K562 (cell line): ENCODE measurements around the gene LIN28B. TPM values are rescaled to one million over a fixed set of nuclear protein-coding genes. Genes with fewer than 3 reads are reported as not detected.
A peak's percentile ranks its signal among the peaks of the same experiment; 100 is the strongest.

Experiments
- BRD9 ChIP-seq: fragments of 450-650 bp; IDR thresholded peaks from 2 replicates; pipeline ENCODE4 v1.6.1; 2018; ENCODE audit warnings: low read depth; ENCODE audit not compliant: partially characterized antibody
- MECOM ChIP-seq: fragments of 250-450 bp; sonication (Bioruptor Pico); IDR thresholded peaks from 2 replicates; pipeline ENCODE4 v1.8.0; 2022; ENCODE audit warnings: inconsistent platforms
- MEIS2 ChIP-seq: fragments of 450-650 bp; IDR thresholded peaks from 2 replicates; pipeline ENCODE4 v1.6.1; 2014; ENCODE audit warnings: mild to moderate bottlenecking; ENCODE audit not compliant: partially characterized antibody
- MTF1 ChIP-seq: fragments of 250-450 bp; sonication (Bioruptor Pico); IDR thresholded peaks from 2 replicates; pipeline ENCODE4 v1.9.0; 2021; ENCODE audit warnings: moderate library complexity, mild to moderate bottlenecking, inconsistent platforms, borderline replicate concordance
- POLR2A ChIP-seq: fragments of 450-650 bp; conservative IDR thresholded peaks from 2 replicates; pipeline ENCODE4 v1.6.1; 2016
- PYGO2 ChIP-seq: fragments of 450-650 bp; IDR thresholded peaks from 2 replicates; pipeline ENCODE4 v1.6.1; 2016; ENCODE audit warnings: mild to moderate bottlenecking, missing genetic modification characterization, moderate library complexity, missing compliant biosample characterization
- RFX5 ChIP-seq: IDR thresholded peaks from 2 replicates; pipeline ENCODE4 v1.6.1; 2011; ENCODE audit warnings: low read depth, mild to moderate bottlenecking, improper control_type of control experiment, low read length
- SMARCC2 ChIP-seq: fragments of 450-650 bp; IDR thresholded peaks from 2 replicates; pipeline ENCODE4 v1.6.1; 2017; ENCODE audit warnings: antibody characterized with exemption, moderate library complexity, mild to moderate bottlenecking, low read depth
- SOX6 ChIP-seq: fragments of 450-650 bp; IDR thresholded peaks from 2 replicates; pipeline ENCODE4 v1.6.1; 2014; ENCODE audit warnings: mild to moderate bottlenecking
- TAF7 ChIP-seq: fragments of 450-650 bp; IDR thresholded peaks from 2 replicates; pipeline ENCODE4 v1.6.1; 2016; ENCODE audit warnings: missing genetic modification characterization, missing compliant biosample characterization
- ZNF253 ChIP-seq: fragments of 250-450 bp; sonication (Bioruptor Pico); conservative IDR thresholded peaks from 2 replicates; pipeline ENCODE4 v1.6.1; 2021; ENCODE audit warnings: mild to moderate bottlenecking
- ZNF695 ChIP-seq: fragments of 450-650 bp; formaldehyde crosslinking; IDR thresholded peaks from 2 replicates; pipeline ENCODE4 v1.4.0; 2020; ENCODE audit warnings: mild to moderate bottlenecking, moderate library complexity
- polyA plus RNA-seq, 8 experiments: library from polyadenylated mRNA; depleted of rRNA in 4 of 8; stranded (reverse) in 5 of 8; unstranded in 3 of 8; fragments of >200 nt; fragmentation: Nextera tagmentation in 2 of 8; fragmentation: Illumina TruSeq in 1 of 8; extraction: Ambion mirVana in 2 of 8; extraction: Trizol in 1 of 8; gene quantifications; 2 replicates each; pipeline versions ENCODE4 v1.2.1 to v1.2.3, GENCODE V29; 2011 to 2014; ENCODE audit warnings: inconsistent platforms in 1 of 8, missing spikeins in 1 of 8
- total RNA-seq, 7 experiments: library from RNA; depleted of rRNA in 6 of 7; stranded (reverse); fragments of >200 nt in 6 of 7; fragmentation: Illumina TruSeq in 2 of 7; extraction: Trizol in 2 of 7; gene quantifications; 2 replicates each; pipeline versions ENCODE4 v1.2.1 to v1.2.3, GENCODE V29; 2011 to 2021; ENCODE audit warnings: low replicate concordance in 1 of 7
- TF ChIP-seq, protein P1 (sequence below): fragments of 450-650 bp; IDR thresholded peaks from 2 replicates; pipeline ENCODE4 v1.6.1; 2016; ENCODE audit warnings: low read depth
- TF ChIP-seq, protein P2 (sequence below): sonication (generic); IDR thresholded peaks from 2 replicates; pipeline ENCODE4 v1.6.1; 2016
- TF ChIP-seq, protein P3 (sequence below): fragments of 450-650 bp; IDR thresholded peaks from 2 replicates; pipeline ENCODE4 v1.6.1; 2017; ENCODE audit warnings: antibody characterized with exemption, mild to moderate bottlenecking

Gene LIN28B
- total and polyA plus RNA-seq, 9 of the 15 experiments (the other 6 are each of a cell fraction or from before 2014, with no cell fraction given), result 20.9 to 77.3 (median 42.1) TPM

DNA sequence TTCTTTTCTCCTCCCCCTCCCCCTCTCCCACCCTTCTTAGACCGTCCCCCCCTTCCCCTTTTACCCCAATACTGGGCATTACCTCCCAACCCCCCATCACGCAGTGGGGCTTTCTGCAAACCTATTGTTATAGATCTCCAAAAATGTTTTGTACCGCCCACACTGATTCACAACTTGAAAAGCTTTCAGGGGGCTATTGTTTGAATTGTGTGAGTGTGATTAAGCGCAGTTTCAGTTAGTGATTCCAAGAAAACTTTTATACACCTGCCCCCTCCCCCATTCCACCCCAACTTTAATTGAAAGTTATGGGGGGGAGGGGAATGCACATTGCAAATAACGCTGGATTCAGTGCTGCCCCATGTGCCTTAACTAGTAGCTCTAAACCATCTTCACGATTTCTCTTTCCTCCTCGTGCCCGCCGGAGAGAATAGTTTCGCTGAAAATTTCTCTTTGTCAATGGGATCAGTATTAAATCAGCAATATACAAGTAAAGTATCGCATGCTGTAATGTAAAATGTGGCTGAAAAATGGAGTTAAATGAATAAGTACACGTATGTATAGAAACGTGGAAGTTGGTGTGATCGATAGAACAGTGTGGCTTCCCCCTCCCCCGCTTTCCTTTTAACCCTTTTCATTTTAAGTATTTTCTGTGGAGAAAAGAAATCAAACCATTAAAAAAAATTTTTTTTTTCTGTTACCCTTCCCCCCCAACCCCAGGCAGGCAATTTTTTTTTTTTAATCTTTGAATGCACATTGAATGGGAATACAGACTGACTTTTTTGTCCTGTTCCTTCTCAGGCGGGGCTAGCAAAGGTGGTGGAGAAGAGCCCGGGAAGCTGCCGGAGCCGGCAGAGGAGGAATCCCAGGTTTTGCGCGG lies 632 bp downstream of the LIN28B start (continued):
- TF ChIP-seq, protein P1, sequence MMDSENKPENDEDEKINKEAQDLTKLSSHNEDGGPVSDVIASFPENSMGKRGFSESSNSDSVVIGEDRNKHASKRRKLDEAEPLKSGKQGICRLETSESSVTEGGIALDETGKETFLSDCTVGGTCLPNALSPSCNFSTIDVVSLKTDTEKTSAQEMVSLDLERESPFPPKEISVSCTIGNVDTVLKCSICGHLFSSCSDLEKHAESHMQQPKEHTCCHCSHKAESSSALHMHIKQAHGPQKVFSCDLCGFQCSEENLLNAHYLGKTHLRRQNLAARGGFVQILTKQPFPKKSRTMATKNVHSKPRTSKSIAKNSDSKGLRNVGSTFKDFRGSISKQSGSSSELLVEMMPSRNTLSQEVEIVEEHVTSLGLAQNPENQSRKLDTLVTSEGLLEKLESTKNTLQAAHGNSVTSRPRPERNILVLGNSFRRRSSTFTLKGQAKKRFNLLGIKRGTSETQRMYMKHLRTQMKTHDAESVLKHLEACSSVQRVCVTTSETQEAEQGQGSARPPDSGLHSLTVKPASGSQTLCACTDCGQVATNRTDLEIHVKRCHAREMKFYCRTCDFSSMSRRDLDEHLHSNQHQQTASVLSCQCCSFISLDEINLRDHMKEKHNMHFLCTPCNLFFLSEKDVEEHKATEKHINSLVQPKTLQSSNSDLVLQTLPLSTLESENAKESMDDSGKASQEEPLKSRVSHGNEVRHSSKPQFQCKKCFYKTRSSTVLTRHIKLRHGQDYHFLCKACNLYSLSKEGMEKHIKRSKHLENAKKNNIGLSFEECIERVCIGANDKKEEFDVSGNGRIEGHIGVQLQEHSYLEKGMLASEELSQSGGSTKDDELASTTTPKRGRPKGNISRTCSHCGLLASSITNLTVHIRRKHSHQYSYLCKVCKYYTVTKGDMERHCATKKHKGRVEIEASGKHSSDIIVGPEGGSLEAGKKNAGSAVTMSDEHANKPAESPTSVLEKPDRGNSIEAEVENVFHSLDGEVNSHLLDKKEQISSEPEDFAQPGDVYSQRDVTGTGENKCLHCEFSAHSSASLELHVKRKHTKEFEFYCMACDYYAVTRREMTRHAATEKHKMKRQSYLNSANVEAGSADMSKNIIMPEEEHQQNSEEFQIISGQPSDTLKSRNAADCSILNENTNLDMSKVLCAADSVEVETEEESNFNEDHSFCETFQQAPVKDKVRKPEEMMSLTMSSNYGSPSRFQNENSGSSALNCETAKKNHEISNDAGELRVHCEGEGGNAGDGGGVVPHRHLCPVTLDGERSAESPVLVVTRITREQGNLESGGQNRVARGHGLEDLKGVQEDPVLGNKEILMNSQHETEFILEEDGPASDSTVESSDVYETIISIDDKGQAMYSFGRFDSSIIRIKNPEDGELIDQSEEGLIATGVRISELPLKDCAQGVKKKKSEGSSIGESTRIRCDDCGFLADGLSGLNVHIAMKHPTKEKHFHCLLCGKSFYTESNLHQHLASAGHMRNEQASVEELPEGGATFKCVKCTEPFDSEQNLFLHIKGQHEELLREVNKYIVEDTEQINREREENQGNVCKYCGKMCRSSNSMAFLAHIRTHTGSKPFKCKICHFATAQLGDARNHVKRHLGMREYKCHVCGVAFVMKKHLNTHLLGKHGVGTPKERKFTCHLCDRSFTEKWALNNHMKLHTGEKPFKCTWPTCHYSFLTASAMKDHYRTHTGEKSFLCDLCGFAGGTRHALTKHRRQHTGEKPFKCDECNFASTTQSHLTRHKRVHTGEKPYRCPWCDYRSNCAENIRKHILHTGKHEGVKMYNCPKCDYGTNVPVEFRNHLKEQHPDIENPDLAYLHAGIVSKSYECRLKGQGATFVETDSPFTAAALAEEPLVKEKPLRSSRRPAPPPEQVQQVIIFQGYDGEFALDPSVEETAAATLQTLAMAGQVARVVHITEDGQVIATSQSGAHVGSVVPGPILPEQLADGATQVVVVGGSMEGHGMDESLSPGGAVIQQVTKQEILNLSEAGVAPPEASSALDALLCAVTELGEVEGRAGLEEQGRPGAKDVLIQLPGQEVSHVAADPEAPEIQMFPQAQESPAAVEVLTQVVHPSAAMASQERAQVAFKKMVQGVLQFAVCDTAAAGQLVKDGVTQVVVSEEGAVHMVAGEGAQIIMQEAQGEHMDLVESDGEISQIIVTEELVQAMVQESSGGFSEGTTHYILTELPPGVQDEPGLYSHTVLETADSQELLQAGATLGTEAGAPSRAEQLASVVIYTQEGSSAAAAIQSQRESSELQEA, result no peak
- TF ChIP-seq TAF7 (tag) (0 out of 2 replicates have a peak, but pooled peaks have one; percentile 14), MTF1 (CRISPR knock-in tag) (no peak), ZNF695 (no peak), POLR2A (peak; percentile 68), SOX6 (peak; percentile 24; the same call in 1 of the 2 replicates), RFX5 (no peak), MECOM (no peak), MEIS2 (no peak), BRD9 (peak; percentile 75), ZNF253 (CRISPR knock-in tag) (no peak), SMARCC2 (0 out of 2 replicates have a peak, but pooled peaks have one; percentile 15), PYGO2 (tag) (no peak)
- TF ChIP-seq, protein P2, sequence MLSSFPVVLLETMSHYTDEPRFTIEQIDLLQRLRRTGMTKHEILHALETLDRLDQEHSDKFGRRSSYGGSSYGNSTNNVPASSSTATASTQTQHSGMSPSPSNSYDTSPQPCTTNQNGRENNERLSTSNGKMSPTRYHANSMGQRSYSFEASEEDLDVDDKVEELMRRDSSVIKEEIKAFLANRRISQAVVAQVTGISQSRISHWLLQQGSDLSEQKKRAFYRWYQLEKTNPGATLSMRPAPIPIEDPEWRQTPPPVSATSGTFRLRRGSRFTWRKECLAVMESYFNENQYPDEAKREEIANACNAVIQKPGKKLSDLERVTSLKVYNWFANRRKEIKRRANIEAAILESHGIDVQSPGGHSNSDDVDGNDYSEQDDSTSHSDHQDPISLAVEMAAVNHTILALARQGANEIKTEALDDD, result peak; percentile 97
- TF ChIP-seq, protein P3, sequence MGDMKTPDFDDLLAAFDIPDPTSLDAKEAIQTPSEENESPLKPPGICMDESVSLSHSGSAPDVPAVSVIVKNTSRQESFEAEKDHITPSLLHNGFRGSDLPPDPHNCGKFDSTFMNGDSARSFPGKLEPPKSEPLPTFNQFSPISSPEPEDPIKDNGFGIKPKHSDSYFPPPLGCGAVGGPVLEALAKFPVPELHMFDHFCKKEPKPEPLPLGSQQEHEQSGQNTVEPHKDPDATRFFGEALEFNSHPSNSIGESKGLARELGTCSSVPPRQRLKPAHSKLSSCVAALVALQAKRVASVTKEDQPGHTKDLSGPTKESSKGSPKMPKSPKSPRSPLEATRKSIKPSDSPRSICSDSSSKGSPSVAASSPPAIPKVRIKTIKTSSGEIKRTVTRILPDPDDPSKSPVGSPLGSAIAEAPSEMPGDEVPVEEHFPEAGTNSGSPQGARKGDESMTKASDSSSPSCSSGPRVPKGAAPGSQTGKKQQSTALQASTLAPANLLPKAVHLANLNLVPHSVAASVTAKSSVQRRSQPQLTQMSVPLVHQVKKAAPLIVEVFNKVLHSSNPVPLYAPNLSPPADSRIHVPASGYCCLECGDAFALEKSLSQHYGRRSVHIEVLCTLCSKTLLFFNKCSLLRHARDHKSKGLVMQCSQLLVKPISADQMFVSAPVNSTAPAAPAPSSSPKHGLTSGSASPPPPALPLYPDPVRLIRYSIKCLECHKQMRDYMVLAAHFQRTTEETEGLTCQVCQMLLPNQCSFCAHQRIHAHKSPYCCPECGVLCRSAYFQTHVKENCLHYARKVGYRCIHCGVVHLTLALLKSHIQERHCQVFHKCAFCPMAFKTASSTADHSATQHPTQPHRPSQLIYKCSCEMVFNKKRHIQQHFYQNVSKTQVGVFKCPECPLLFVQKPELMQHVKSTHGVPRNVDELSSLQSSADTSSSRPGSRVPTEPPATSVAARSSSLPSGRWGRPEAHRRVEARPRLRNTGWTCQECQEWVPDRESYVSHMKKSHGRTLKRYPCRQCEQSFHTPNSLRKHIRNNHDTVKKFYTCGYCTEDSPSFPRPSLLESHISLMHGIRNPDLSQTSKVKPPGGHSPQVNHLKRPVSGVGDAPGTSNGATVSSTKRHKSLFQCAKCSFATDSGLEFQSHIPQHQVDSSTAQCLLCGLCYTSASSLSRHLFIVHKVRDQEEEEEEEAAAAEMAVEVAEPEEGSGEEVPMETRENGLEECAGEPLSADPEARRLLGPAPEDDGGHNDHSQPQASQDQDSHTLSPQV, result peak; percentile 38; the same call in 1 of the 2 replicates
